GM23248 (cell line): ENCODE measurements around the gene GULP1.

Source experiments
- EZH2 ChIP-seq: fragments of 200-600 bp; sonication (generic); IDR thresholded peaks from 2 replicates; pipeline ENCODE4 v1.6.1; 2018; ENCODE audit warnings: antibody characterized with exemption, mild to moderate bottlenecking; ENCODE audit not compliant: insufficient read depth, poor library complexity, severe bottlenecking
- EZH2phosphoT487 ChIP-seq: fragments of 200-600 bp; sonication (generic); IDR thresholded peaks from 2 replicates; pipeline ENCODE4 v1.6.1; 2018; ENCODE audit warnings: antibody characterized with exemption, moderate library complexity, mild to moderate bottlenecking, low read depth; ENCODE audit not compliant: insufficient read depth

GRCh38 chr2:188610050-188610444 is 318.4 kb downstream of the GULP1 start:
- no peak for TF ChIP-seq EZH2phosphoT487
- no peak for TF ChIP-seq EZH2
